ENCODE data around the gene CPB2. TPM values are rescaled to one million over a fixed set of nuclear protein-coding genes. Genes with fewer than 3 reads are reported as not detected.

CPB2 gene
- total and polyA plus RNA-seq, 7 donors, result not detected

DNA sequence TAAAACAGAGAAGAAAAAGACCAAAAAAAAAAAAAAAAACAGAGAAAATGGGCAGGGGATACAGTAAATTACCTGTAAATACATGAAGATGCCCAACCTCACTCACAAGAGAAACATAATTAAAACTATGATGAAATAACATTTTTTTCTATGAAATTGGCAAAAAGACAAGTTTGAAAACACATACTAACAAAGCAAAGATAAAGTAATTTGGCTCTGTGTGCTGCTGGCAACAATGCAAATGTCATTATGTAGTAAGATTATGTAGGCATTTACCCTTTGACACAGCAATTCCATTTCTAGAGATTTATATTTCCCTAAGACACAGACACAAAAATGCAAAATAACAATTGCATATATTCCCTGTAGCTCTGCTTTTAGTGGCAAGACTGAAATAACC is 72.5 kb downstream of the CPB2 start:
- Histone ChIP-seq H3K27me3 (no peaks in the 10 kb centered on the region), H3K36me3 (peaks cover 0 to 11% (median 0%) of the 10 kb centered on the region in 4 donors), H3K27ac (no peak overlapping the region), H3K4me3 (no peak overlapping the region), H3K9me3 (peaks cover 0 to 2% (median 0%) of the 10 kb centered on the region in 4 donors), H3K4me1 (no peaks in the 10 kb centered on the region)
- intact Hi-C loops (cut with DNase I), result no loop called here
- no peak for TF ChIP-seq EP300 (IDR thresholded peaks at IDR 0.05)
- TF ChIP-seq, protein P1, sequence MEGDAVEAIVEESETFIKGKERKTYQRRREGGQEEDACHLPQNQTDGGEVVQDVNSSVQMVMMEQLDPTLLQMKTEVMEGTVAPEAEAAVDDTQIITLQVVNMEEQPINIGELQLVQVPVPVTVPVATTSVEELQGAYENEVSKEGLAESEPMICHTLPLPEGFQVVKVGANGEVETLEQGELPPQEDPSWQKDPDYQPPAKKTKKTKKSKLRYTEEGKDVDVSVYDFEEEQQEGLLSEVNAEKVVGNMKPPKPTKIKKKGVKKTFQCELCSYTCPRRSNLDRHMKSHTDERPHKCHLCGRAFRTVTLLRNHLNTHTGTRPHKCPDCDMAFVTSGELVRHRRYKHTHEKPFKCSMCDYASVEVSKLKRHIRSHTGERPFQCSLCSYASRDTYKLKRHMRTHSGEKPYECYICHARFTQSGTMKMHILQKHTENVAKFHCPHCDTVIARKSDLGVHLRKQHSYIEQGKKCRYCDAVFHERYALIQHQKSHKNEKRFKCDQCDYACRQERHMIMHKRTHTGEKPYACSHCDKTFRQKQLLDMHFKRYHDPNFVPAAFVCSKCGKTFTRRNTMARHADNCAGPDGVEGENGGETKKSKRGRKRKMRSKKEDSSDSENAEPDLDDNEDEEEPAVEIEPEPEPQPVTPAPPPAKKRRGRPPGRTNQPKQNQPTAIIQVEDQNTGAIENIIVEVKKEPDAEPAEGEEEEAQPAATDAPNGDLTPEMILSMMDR (IDR thresholded peaks at IDR 0.05), result no peak
- TF ChIP-seq POLR2AphosphoS5 (IDR thresholded peaks at IDR 0.05), result no peak
- TF ChIP-seq POLR2A (IDR thresholded peaks at IDR 0.05), result no peak
- DNase-seq, result no peak

DNA sequence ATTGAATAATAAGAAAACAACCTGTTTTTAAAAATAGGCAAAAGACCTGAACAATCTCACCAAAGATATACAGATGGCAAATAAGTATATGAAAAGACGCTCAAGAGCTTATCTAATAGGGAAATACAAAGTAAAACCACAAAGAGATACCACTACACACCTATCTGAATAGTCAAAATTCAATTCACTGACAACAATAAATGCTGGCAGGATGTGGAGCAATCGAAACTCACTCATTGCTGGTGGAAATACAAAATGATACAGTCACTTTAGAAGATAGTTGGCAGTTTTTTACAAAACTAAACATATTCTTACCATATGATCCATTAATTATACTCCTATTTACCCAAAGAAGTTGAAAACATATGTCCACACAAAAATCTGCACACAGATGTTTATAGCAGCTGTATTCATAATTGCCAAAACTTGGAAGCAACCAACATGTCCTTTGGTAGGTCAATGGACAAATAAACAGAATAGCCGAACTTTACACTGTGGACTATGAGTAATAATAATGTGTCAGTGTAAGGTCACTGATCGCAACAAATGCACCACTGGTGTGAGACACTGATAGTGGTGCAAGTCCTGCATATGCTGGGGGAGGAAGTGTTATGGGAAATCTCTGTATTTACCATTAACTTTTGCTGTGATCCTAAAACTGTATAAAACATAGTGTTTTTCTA is 73.1 kb downstream of the CPB2 start:
- 89 to 92% methylated on average over 4 of the region's 4 CpGs for WGBS, 2 donors
- H3K4me3 ChIP-seq, result no peak overlapping the region
- intact Hi-C loops (cut with DNase I), result no loop called here

DNA sequence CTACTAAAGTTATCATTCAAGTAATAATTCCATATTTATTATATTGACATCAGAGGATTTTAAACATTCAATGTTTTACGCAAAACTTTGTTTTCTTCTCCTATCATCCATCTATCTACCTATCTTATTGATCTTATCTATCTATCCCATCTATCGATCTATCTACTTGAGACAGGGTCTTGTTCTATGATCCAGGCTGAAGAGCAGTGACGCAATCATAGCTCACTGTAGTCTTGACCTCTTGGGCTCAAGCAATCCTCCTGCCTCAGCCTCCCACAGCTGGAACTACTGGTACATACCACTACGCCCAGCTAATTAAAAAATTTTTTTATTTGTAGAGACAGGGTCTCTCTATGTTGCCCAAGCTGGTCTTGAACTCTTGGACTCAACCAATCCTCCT is 79.7 kb downstream of the CPB2 start:
- no peaks in the 10 kb centered on the region for H3K4me1 ChIP-seq
- whole genome bisulfite sequencing, 2 donors, result 96 to 98% methylated on average over 4 of the region's 4 CpGs
- no peak for DNase-seq
- no peak overlapping the region for H3K27ac ChIP-seq
- H3K36me3 ChIP-seq, result peaks cover 0 to 16% (median 0%) of the 10 kb centered on the region in 4 donors
- no peak overlapping the region for H3K4me3 ChIP-seq
- H3K9me3 ChIP-seq, result peaks cover 0 to 2% (median 0%) of the 10 kb centered on the region in 4 donors
- no peaks in the 10 kb centered on the region for H3K27me3 ChIP-seq
- intact Hi-C loops (cut with DNase I), result no loop called here
- TF ChIP-seq POLR2A (IDR thresholded peaks at IDR 0.05) (no peak), POLR2AphosphoS5 (IDR thresholded peaks at IDR 0.05) (no peak), EP300 (IDR thresholded peaks at IDR 0.05) (no peak)
- TF ChIP-seq, protein P1 (IDR thresholded peaks at IDR 0.05), result no peak

More for the DNA sequence above, 73.1 kb downstream of the CPB2 start:
- H3K9me3 ChIP-seq, result peaks cover 0 to 2% (median 0%) of the 10 kb centered on the region in 4 donors
- H3K36me3 ChIP-seq, result peaks cover 0 to 11% (median 0%) of the 10 kb centered on the region in 4 donors
- DNase-seq, result no peak
- H3K27ac ChIP-seq, result no peak overlapping the region
- H3K27me3 ChIP-seq, result no peaks in the 10 kb centered on the region
- no peaks in the 10 kb centered on the region for H3K4me1 ChIP-seq
- TF ChIP-seq EP300 (IDR thresholded peaks at IDR 0.05), result no peak
- no peak for TF ChIP-seq POLR2AphosphoS5 (IDR thresholded peaks at IDR 0.05)
- no peak for TF ChIP-seq POLR2A (IDR thresholded peaks at IDR 0.05)
- TF ChIP-seq, protein P1 (IDR thresholded peaks at IDR 0.05), result no peak

DNA sequence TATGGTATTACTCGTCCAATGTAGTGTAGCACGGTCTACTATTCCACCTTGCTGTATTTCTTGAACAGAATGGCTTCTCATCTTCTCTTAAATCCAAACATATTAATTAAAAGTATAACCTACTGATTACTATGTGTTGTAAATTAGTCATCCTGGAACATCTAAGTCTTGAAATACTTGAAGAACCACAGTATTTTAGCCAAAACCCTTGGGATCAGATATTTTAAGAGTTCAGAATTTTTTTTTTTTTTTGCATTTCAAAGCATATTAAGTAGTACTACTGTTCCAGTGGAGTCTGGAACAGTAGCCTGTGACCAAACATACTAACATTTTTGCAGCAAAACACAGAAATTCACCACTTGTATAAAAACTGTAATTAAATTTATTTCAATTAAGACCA is 82.4 kb downstream of the CPB2 start:
- no peaks in the 10 kb centered on the region for H3K9me3 ChIP-seq
- H3K4me3 ChIP-seq, result no peak overlapping the region
- no peaks in the 10 kb centered on the region for H3K4me1 ChIP-seq
- no peak for TF ChIP-seq EP300 (IDR thresholded peaks at IDR 0.05)
- TF ChIP-seq POLR2AphosphoS5 (IDR thresholded peaks at IDR 0.05), result no peak
- WGBS, 2 donors, result 95% methylated on average over 2 of the region's 2 CpGs
- DNase-seq, result no peak
- peaks cover 0 to 41% (median 9%) of the 10 kb centered on the region in 4 donors for H3K36me3 ChIP-seq
- intact Hi-C loops (cut with DNase I), result no loop called here
- H3K27ac ChIP-seq, result no peak overlapping the region
- no peaks in the 10 kb centered on the region for H3K27me3 ChIP-seq

DNA sequence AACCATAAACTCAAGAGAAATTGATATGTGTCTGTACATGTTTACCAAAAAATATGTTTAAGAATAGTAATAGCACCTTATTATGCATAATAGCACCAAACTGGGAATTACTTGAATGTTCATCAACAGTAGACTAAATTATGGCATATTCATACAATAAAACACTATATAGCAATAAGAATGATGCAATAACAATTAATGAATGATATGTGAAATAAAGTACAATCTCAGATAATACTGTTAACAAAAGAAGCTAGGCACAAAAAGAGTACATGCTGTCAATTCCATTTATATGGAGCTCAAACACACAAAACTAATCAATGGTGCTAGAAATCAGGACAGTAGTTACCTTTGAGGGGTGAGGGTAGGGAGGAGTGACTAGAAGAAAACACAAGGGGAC is 88.6 kb downstream of the CPB2 start:
- Histone ChIP-seq H3K4me1 (no peaks in the 10 kb centered on the region), H3K27me3 (no peaks in the 10 kb centered on the region), H3K36me3 (peaks cover 0 to 79% (median 15%) of the 10 kb centered on the region in 4 donors), H3K4me3 (no peak overlapping the region), H3K27ac (no peak overlapping the region), H3K9me3 (no peaks in the 10 kb centered on the region)
- DNase-seq, result no peak
- TF ChIP-seq POLR2AphosphoS5 (IDR thresholded peaks at IDR 0.05), result no peak
- TF ChIP-seq EP300 (IDR thresholded peaks at IDR 0.05), result no peak
- TF ChIP-seq, protein P1 (IDR thresholded peaks at IDR 0.05), result no peak
- no peak for TF ChIP-seq POLR2A (IDR thresholded peaks at IDR 0.05)
- intact Hi-C loops (cut with DNase I), result no loop called here

Measured in sigmoid colon (tissue), 7 donors.